HG03103 (cell line): ENCODE data around the gene OSBPL1A.
"Not testable (repeated sequence)": the region's sequence is repeated elsewhere in the genome, so short reads cannot be mapped to it uniquely, and the experiment has no call there.

ENCODE experiments used
- ATAC-seq: cut with Tn5 transposase; IDR thresholded peaks from one replicate; pipeline ENCODE4 v1.9.1; 2021; ENCODE audit warnings: low read depth; ENCODE audit not compliant: unreplicated experiment

The OSBPL1A gene

GRCh38 chr18:24398540-24398939 lies 916 bp upstream of the OSBPL1A start:
- no peak for ATAC-seq

- ATAC-seq: no peak
These were observed 412 bp downstream of the OSBPL1A start for GRCh38 chr18:24397131-24397693.

GRCh38 chr18:24396082-24396633 lies 1.5 kb downstream of the OSBPL1A start:
- no peak for ATAC-seq

- ATAC-seq: no peak
These were observed 2.4 kb downstream of the OSBPL1A start for GRCh38 chr18:24395049-24395795.

GRCh38 chr18:24388957-24389356 lies 8.7 kb downstream of the OSBPL1A start:
- ATAC-seq: no peak

- ATAC-seq: no peak
These were observed 10.9 kb downstream of the OSBPL1A start for GRCh38 chr18:24386681-24387080.

- no peak for ATAC-seq
These were observed 16.5 kb downstream of the OSBPL1A start for GRCh38 chr18:24381126-24381525.

- no peak for ATAC-seq
These were observed 17.4 kb downstream of the OSBPL1A start for GRCh38 chr18:24380163-24380747.

- ATAC-seq: no peak
These were observed 19.0 kb downstream of the OSBPL1A start for GRCh38 chr18:24378598-24378997.

- not testable (repeated sequence) for ATAC-seq
These were observed 21.1 kb downstream of the OSBPL1A start for GRCh38 chr18:24376531-24376930.

GRCh38 chr18:24373328-24373727 lies 24.3 kb downstream of the OSBPL1A start:
- ATAC-seq: no peak

- ATAC-seq: no peak
These were observed 25.2 kb downstream of the OSBPL1A start for GRCh38 chr18:24372279-24372872.

- no peak for ATAC-seq
These were observed 27.5 kb downstream of the OSBPL1A start for GRCh38 chr18:24370120-24370519.

GRCh38 chr18:24369426-24369825 lies 28.2 kb downstream of the OSBPL1A start:
- no peak for ATAC-seq

GRCh38 chr18:24368749-24369148 lies 28.9 kb downstream of the OSBPL1A start:
- ATAC-seq: no peak

GRCh38 chr18:24366328-24366727 lies 31.3 kb downstream of the OSBPL1A start:
- no peak for ATAC-seq

- no peak for ATAC-seq
These were observed 33.4 kb downstream of the OSBPL1A start for GRCh38 chr18:24364177-24364576.

GRCh38 chr18:24362757-24363156 lies 34.9 kb downstream of the OSBPL1A start:
- ATAC-seq: no peak

GRCh38 chr18:24359787-24360530 lies 37.7 kb downstream of the OSBPL1A start:
- ATAC-seq: not testable (repeated sequence)

GRCh38 chr18:24354278-24354677 lies 43.3 kb downstream of the OSBPL1A start:
- no peak for ATAC-seq

- no peak for ATAC-seq
These were observed 51.4 kb downstream of the OSBPL1A start for GRCh38 chr18:24346254-24346653.
